T-helper 2 cell treated with Interferon-gamma antibody and Interleukin-4, amounts not matched to agents 100 ng/mL and 5 ng/mL, for 36 hours (primary cell): ENCODE measurements around the gene MAP3K6. TPM values are rescaled to one million over a fixed set of nuclear protein-coding genes. Genes with fewer than 3 reads are reported as not detected.
"Not testable (repeated sequence)": the region's sequence is repeated elsewhere in the genome, so short reads cannot be mapped to it uniquely, and the experiment has no call there.

ENCODE experiments used
- intact Hi-C: fragments of 100-400 bp; cut with micrococcal nuclease; formaldehyde crosslinking; loops from one replicate; pipeline ENCODE4 v1.15.1; 2023
- total RNA-seq: library from RNA; stranded (reverse); gene quantifications from 2 replicates; pipeline ENCODE4 v1.2.3, GENCODE V29; 2022

The MAP3K6 gene
- total RNA-seq, 1 donor from 2014 or later = 12.7 TPM

- intact Hi-C loops = loop anchor here (10.0 kb wide), 1 partner anchor 294 kb away; no protein-coding TSS in a partner anchor
Observed at GRCh38 chr1:27398405-27399149, 31.8 kb upstream of the MAP3K6 start.

- intact Hi-C loops = loop anchor here (10.0 kb wide), 1 partner anchor 293 kb away; no protein-coding TSS in a partner anchor
Observed at GRCh38 chr1:27397749-27398148, 31.0 kb upstream of the MAP3K6 start.

- intact Hi-C loops = loop anchor here (10.0 kb wide), 1 partner anchor 292 kb away; no protein-coding TSS in a partner anchor
Observed at GRCh38 chr1:27397110-27397509, 30.3 kb upstream of the MAP3K6 start.

DNA sequence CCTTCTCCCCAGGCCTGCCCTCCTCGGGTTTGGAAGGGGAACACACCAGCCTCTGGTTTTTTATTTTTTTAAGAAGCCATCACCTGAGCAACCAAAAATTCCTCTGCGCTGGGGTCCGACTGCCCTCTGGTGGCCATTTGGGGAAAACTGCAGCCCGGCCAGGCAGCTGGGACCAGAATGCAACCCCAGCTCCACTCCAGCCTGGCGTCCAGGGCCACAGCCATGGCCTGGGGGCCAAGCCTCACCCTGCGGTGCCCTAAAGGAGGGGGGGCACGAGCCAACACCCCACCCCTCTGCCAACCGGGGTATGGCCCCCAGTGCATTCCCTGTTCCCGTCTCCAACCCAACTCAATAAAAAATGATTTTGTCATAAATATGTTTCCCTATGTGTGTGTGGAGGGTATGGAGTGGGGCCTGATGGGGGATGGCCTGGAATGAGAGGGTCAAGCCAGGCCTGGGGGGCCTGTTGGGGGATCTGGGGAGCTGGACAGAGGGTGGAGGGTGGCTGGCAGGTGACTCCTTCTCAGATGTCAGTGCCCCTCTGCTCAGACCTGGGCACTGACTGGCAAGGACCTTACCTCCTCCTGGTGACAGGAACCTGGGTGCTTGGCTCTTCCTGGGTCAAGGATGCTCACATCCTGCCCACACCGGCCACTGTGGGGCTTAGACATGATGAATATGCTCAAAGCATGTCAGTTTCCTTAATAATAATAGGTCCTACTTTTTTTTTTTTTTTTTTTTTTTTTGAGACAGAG is 28.9 kb upstream of the MAP3K6 start:
- intact Hi-C loops = loop anchor here (1.0 to 10.0 kb wide), 4 partner anchors 63 to 351 kb away; no protein-coding TSS in a partner anchor

- intact Hi-C loops = loop anchor here (1.0 to 10.0 kb wide), 5 partner anchors 62 to 350 kb away; partner anchors contain the start of gene TMEM222
Observed at GRCh38 chr1:27394925-27395324, 28.2 kb upstream of the MAP3K6 start.

DNA sequence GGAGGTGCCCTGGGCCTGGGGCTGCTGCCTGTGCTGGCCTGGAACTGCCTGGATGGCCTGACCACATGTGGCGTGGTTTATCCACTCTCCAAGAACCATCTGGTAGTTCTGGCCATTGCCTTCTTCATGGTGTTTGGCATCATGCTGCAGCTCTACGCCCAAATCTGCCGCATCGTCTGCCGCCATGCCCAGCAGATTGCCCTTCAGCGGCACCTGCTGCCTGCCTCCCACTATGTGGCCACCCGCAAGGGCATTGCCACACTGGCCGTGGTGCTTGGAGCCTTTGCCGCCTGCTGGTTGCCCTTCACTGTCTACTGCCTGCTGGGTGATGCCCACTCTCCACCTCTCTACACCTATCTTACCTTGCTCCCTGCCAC is 27.5 kb upstream of the MAP3K6 start:
- intact Hi-C loops = loop anchor here (2.0 to 10.0 kb wide), 4 partner anchors 61 to 349 kb away; partner anchors contain the start of gene TMEM222

GRCh38 chr1:27393641-27394281 is 27.0 kb upstream of the MAP3K6 start:
- intact Hi-C loops = loop anchor here (2.0 to 10.0 kb wide), 6 partner anchors 61 to 349 kb away; partner anchors contain the start of genes AHDC1 and TMEM222

DNA sequence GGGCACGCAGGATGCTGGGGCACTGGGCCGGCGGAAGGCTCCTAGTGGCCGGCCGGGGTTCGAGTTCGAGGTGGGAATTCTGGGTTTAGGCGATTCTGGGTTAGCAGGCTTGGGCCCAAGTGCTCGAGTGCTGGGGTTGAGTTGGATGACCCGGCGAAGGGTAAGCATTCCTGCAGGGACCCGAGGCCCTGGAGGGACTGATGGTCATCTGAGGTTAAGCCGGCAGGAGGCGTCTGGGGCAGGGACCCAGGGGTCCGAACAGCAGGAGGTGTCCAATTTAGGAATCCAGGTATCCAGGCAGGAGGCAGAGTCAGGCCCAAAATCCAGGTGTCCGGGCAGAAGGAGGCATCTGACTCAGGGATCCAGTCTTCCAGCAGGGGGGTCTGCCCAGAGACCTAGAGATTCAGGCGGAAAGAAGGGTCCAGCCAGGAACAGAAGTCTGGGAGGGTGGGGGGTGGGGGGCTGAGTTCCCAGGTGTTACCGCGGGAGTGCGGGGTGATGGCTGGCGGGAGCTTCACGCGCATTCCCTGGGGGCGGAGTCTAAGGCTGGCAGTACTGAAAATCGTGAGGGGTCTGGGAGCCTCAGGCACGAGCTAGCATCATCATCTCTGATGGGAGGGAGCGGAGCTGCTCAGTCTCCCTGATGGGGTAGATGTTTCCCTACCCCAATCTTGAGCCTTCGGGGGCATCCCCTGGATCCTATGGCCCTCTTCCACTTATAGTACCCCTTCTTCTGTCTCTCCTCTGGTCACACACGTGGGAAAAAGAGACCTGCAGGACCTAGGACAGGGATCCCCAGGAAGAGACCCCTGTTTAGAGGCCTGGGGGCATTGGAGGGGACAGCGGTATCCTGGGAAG is 26.2 kb upstream of the MAP3K6 start:
- intact Hi-C loops = loop anchor here (1.0 to 10.0 kb wide), 6 partner anchors 28 to 288 kb away; partner anchors contain the start of genes AHDC1 and TMEM222

GRCh38 chr1:27392096-27392777 is 25.5 kb upstream of the MAP3K6 start, which contains the start of gene GPR3:
Gene GPR3 (plus strand): TSS chr1:27392622. CDS start chr1:27393799, 1,177 bp downstream.
- intact Hi-C loops = loop anchor here (1.0 to 10.0 kb wide), 6 partner anchors 27 to 287 kb away; partner anchors contain the start of genes AHDC1 and TMEM222

DNA sequence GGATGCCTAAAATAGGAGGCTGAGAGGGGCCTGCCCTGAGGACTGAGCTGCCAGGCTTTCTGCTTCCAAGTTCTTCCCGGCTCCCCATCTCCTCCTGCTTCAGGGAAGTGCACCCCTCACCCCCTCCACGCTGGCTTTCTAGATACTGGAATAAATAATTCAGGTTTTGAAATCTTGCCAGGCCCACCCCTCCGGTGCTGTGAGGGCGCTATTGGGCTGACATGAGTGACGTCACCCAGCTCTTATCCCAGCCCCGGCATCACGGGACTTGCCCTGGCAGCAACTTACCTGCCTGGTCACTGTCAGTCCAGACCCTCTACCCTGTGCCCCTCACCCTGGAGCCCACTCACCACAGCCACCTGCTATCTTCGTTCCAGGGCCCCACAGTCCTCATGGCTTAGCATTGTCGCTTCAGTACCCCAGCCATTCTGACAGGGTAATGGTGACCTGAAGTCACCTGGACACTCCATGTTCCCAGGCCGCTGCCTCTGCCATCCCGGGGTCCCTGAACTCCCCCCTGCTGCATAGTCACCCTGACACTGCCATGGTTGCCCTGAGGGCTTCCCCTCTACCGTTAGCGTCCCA is 24.8 kb upstream of the MAP3K6 start:
- intact Hi-C loops = loop anchor here (1.0 to 10.0 kb wide), 6 partner anchors 26 to 287 kb away; partner anchors contain the start of genes AHDC1 and TMEM222

- intact Hi-C loops = loop anchor here (1.0 kb wide), 1 partner anchor 87 kb away; no protein-coding TSS in a partner anchor
Observed at GRCh38 chr1:27388337-27389005, 21.7 kb upstream of the MAP3K6 start.

GRCh38 chr1:27384797-27385196 is 18.0 kb upstream of the MAP3K6 start:
- intact Hi-C loops = not testable (repeated sequence)

DNA sequence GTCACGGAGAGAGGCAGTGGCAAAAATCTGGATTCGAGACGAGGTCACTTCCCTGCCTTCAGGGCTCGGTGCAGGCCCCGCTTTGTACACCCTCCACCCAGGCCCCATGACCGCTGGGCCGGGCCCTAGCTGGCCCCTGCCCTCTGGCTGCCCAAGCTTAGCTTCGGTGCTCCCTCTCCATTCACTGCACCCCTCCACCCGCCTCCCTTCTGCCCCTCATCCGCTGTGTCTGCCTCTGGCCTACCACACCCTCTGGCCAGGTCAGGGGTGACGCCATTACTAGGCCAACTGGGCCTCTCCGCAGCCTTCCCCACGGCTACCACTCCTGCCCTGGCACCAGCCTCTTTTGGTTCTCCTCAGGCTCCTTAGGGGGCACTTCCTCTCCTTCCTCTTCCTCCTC is 16.9 kb upstream of the MAP3K6 start:
- intact Hi-C loops = no loop called here

DNA sequence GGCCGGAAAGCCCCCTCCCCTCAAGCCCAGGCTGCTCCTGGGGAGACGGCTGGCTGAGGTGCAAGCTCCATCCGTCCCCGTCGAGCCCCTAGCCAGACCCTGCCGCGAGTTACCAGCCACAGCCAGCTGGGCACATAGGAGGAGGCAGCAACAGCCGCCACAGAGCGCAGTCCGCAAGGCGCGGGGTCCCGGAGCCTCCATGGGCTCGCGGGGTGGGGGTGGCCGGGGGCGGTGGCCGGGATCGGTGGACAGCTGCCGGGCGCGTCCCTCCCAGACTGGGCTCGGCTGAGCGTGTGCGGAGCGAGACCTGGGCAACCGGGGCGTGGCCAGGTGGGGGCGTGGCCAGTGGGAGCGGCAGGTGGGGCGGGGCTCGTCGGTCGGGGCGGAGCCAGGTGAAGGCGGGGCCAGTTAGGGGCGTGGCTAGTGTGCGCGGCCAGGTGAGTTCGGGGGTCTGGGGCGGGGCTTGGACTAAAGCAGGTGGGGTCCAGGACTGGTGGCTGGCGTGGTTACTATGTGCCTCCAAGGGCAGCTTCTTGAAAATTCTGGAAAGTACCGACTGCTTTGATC is 16.4 kb upstream of the MAP3K6 start, which contains the start of gene CD164L2:
TSS of gene CD164L2 (minus strand) at position 295 of the 567 bp plus-strand sequence. CDS start at position 201, 94 bp downstream.
- intact Hi-C loops = no loop called here

DNA sequence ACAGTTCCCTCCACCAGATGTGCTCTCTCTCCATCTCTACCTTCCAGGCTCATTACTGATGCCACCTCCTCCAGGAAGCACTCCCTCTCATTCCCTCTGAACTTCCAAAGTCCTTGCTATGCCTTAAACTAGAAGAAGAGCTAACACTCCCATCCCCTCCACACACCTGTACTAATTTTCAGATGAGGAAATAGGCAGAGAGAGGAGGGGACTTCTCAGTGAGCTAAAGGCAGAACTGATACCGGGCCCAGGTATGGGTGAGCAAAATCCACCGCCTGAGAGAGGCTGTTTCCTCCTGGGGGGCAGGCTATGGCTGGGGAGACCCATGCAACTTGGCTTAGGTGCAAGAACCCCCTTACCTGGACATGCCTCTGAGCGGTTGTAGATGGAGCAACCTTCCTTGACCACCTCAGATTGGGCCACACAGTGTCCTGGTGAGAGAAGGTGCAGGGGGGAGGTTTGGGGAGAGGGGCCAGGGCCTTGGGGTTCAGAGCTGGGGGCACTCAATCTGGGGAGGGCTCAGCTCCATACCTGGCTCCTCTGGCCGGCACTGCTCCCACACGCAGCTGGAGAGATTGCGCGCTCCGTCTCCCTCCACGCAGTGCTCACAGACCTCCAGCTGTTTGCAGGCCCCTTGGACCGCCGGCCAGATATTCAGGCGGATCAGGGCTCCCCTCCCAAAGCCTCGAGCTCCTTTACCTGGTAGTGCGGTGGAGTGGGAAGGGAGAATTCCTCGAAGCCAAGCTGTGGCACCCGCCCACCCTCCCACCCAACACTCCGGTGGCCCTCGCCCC is 15.4 kb upstream of the MAP3K6 start:
- intact Hi-C loops = no loop called here

DNA sequence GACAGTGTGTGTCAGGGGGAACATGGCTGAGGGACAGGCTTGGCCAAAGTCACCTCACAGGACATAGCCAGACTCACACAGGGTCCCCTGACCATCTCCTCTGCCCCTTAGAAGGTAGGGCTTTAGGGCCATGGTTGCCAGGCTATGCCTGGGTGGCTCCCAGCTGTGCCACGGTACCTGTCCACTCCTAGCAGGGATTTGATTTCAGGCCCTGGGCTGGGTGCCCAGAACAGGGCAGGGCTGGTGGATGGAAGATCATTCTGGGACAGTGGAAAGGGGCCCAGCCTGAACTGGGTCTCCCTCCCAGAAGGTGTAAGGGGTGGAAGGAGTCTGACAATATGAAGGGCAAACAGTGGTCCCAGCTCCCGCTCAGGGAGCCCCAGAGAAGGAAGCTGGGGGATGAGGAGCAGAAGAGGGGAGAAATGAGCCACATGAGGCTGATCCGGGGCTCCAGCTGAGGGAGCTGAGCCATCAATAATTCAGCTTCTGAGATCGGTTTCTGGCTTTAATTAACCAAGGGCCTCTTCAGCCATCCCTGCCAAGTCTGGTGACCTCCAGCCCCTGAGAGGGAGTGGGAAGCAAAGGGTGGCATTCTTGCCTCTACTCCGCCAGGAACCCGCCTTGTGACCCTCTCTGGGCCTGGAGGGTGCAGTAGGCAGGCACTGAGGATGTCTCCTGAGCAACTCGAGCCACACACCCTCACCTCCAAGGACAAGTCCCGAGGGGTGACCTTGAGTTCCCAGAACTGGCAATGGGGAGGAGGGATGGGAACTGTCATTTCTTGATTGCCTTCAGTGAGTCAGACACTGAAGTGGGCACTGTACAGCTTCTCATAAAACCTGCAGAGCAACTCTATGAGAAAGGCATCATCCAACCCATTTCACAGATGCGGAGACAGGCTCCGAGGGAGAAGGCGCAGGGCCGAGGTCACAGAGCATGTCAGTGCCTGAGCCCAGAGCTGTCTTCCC is 14.3 kb upstream of the MAP3K6 start:
- intact Hi-C loops = no loop called here
